Neural progenitor cell (in vitro differentiated cells): ENCODE results near the gene CLEC9A. TPM values are rescaled to one million over a fixed set of nuclear protein-coding genes. Genes with fewer than 3 reads are reported as not detected.

Experiments used
- DNase-seq: peaks from one replicate; pipeline ENCODE4 v3.0.0-alpha.2; 2016; ENCODE audit warnings: low spot score
- H2AFZ ChIP-seq: fragments of 200-600 bp; sonication (generic); replicated peaks from 2 replicates; pipeline ENCODE4 v1.6.1; 2016; ENCODE audit warnings: antibody characterized with exemption
- H3F3A ChIP-seq: fragments of 200-600 bp; sonication (generic); 2 replicates; pipeline ENCODE4 v1.6.1; 2016; ENCODE audit warnings: antibody characterized with exemption, low read depth
- H3K27ac ChIP-seq: fragments of 200-600 bp; sonication (generic); 2 replicates; pipeline ENCODE4 v1.5.1; 2016; ENCODE audit warnings: mild to moderate bottlenecking
- H3K27me3 ChIP-seq: fragments of 200-600 bp; sonication (generic); 2 replicates; pipeline ENCODE4 v1.6.1; 2016; ENCODE audit warnings: mild to moderate bottlenecking, moderate library complexity
- H3K36me3 ChIP-seq: fragments of 200-600 bp; sonication (generic); 2 replicates; pipeline ENCODE4 v1.5.1; 2016
- H3K4me1 ChIP-seq: fragments of 200-600 bp; sonication (generic); 2 replicates; pipeline ENCODE4 v1.6.1; 2016; ENCODE audit warnings: mixed run types
- H3K4me2 ChIP-seq: fragments of 200-600 bp; sonication (generic); 2 replicates; pipeline ENCODE4 v1.6.1; 2016
- H3K4me3 ChIP-seq: fragments of 200-600 bp; sonication (generic); 2 replicates; pipeline ENCODE4 v1.5.1; 2016
- H3K79me2 ChIP-seq: fragments of 200-600 bp; sonication (generic); 2 replicates; pipeline ENCODE4 v1.6.1; 2016; ENCODE audit warnings: low read depth
- H3K9ac ChIP-seq: fragments of 200-600 bp; sonication (generic); 2 replicates; pipeline ENCODE4 v1.6.1; 2016
- H3K9me3 ChIP-seq: fragments of 200-600 bp; sonication (generic); 2 replicates; pipeline ENCODE4 v1.5.1; 2016; ENCODE audit warnings: low read depth
- H4K20me1 ChIP-seq: fragments of 200-600 bp; sonication (generic); 2 replicates; pipeline ENCODE4 v1.6.1; 2016; ENCODE audit warnings: low read depth
- H3K27ac Mint-ChIP-seq: 3 replicates; pipeline ENCODE4 v1.8.0; 2021; ENCODE audit warnings: mixed read lengths
- H3K27me3 Mint-ChIP-seq: 2 replicates; pipeline ENCODE4 v1.8.0; 2022; ENCODE audit warnings: low read depth, mild to moderate bottlenecking, inconsistent platforms, moderate library complexity, mixed read lengths; ENCODE audit not compliant: insufficient read depth
- H3K36me3 Mint-ChIP-seq: 3 replicates; pipeline ENCODE4 v1.8.0; 2021; ENCODE audit warnings: mixed read lengths
- H3K4me1 Mint-ChIP-seq: 3 replicates; pipeline ENCODE4 v1.8.0; 2021; ENCODE audit warnings: mixed read lengths
- H3K4me3 Mint-ChIP-seq: 3 replicates; pipeline ENCODE4 v1.8.0; 2021; ENCODE audit warnings: mild to moderate bottlenecking, moderate library complexity, mixed read lengths
- H3K9me3 Mint-ChIP-seq: 3 replicates; pipeline ENCODE4 v1.8.0; 2020; ENCODE audit warnings: mixed read lengths
- CTCF ChIP-seq: fragments of 200-600 bp; sonication (generic); IDR thresholded peaks from 2 replicates; pipeline ENCODE4 v1.5.1; 2017; ENCODE audit warnings: antibody characterized with exemption, mild to moderate bottlenecking
- EZH2 ChIP-seq: fragments of 200-600 bp; sonication (generic); IDR thresholded peaks from 2 replicates; pipeline ENCODE4 v1.6.1; 2017; ENCODE audit warnings: antibody characterized with exemption, mild to moderate bottlenecking, moderate library complexity
- EZH2phosphoT487 ChIP-seq: fragments of 200-600 bp; sonication (generic); IDR thresholded peaks from 2 replicates; pipeline ENCODE4 v1.6.1; 2017; ENCODE audit warnings: antibody characterized with exemption
- total RNA-seq: library from RNA; depleted of rRNA; stranded (reverse); fragments of >200 nt; gene quantifications from 2 replicates; pipeline ENCODE4 v1.2.3, GENCODE V29; 2015; ENCODE audit warnings: low replicate concordance

The CLEC9A gene
- total RNA-seq, 1 donor from 2014 or later: not detected

- Histone ChIP-seq H3K36me3 (no peaks in the 10 kb centered on the region), H3K9me3 (no peaks in the 10 kb centered on the region), H3K27ac (no peak overlapping the region), H2AFZ (no peak overlapping the region), H3K79me2 (no peaks in the 10 kb centered on the region), H4K20me1 (no peaks in the 10 kb centered on the region), H3K9ac (no peak overlapping the region), H3K4me3 (no peak overlapping the region), H3K4me1 (peaks cover 9% of the 10 kb centered on the region), H3K27me3 (no peaks in the 10 kb centered on the region), H3K4me2 (no peak overlapping the region), H3F3A (peaks cover 7% of the 10 kb centered on the region)
- TF ChIP-seq EZH2phosphoT487: no peak
- no peak for TF ChIP-seq CTCF
- no peak for TF ChIP-seq EZH2
- no peaks in the 10 kb centered on the region for H3K36me3 Mint-ChIP-seq
- peaks cover 20% of the 10 kb centered on the region for H3K4me1 Mint-ChIP-seq
- peaks cover 3% of the 10 kb centered on the region for H3K27me3 Mint-ChIP-seq
- no peaks in the 10 kb centered on the region for H3K9me3 Mint-ChIP-seq
- no peak for DNase-seq
- H3K27ac Mint-ChIP-seq: no peak overlapping the region
- H3K4me3 Mint-ChIP-seq: no peak overlapping the region
These were observed 64.3 kb downstream of the CLEC9A start for GRCh38 chr12:10094646-10095395.

GRCh38 chr12:10095971-10096370 is 65.5 kb downstream of the CLEC9A start:
- H4K20me1 ChIP-seq: no peaks in the 10 kb centered on the region
- no peak overlapping the region for H2AFZ ChIP-seq
- H3K9me3 ChIP-seq: no peaks in the 10 kb centered on the region
- H3F3A ChIP-seq: peaks cover 7% of the 10 kb centered on the region
- H3K4me1 Mint-ChIP-seq: peaks cover 14% of the 10 kb centered on the region
- H3K27ac ChIP-seq: no peak overlapping the region
- H3K27me3 Mint-ChIP-seq: peaks cover under 1% of the 10 kb centered on the region
- H3K4me1 ChIP-seq: peaks cover 8% of the 10 kb centered on the region
- no peak overlapping the region for H3K27ac Mint-ChIP-seq
- H3K36me3 Mint-ChIP-seq: no peaks in the 10 kb centered on the region
- H3K27me3 ChIP-seq: no peaks in the 10 kb centered on the region
- no peak for TF ChIP-seq CTCF
- TF ChIP-seq EZH2phosphoT487: no peak
- no peak for TF ChIP-seq EZH2
- H3K79me2 ChIP-seq: no peaks in the 10 kb centered on the region
- H3K4me3 Mint-ChIP-seq: no peak overlapping the region
- H3K4me3 ChIP-seq: no peak overlapping the region
- H3K9ac ChIP-seq: no peak overlapping the region
- no peaks in the 10 kb centered on the region for H3K9me3 Mint-ChIP-seq
- H3K4me2 ChIP-seq: no peak overlapping the region
- DNase-seq: no peak
- no peaks in the 10 kb centered on the region for H3K36me3 ChIP-seq

- H3K27ac Mint-ChIP-seq: no peak overlapping the region
These were observed 67.0 kb downstream of the CLEC9A start for GRCh38 chr12:10097521-10097920.

More at GRCh38 chr12:10097521-10097920, 67.0 kb downstream of the CLEC9A start:
- Histone ChIP-seq H4K20me1 (no peaks in the 10 kb centered on the region), H3K4me3 (no peak overlapping the region), H3K27ac (no peak overlapping the region), H3K9me3 (no peaks in the 10 kb centered on the region), H3K36me3 (no peaks in the 10 kb centered on the region), H3K9ac (no peak overlapping the region), H3K27me3 (no peaks in the 10 kb centered on the region), H3F3A (peaks cover 7% of the 10 kb centered on the region), H2AFZ (peak overlapping the region; percentile 45), H3K79me2 (no peaks in the 10 kb centered on the region), H3K4me1 (peaks cover 8% of the 10 kb centered on the region), H3K4me2 (no peak overlapping the region)
- DNase-seq: no peak
- Mint-ChIP-seq H3K9me3 (no peaks in the 10 kb centered on the region), H3K4me3 (no peak overlapping the region), H3K36me3 (no peaks in the 10 kb centered on the region), H3K4me1 (peaks cover 14% of the 10 kb centered on the region), H3K27me3 (no peaks in the 10 kb centered on the region)
- TF ChIP-seq CTCF: no peak
- TF ChIP-seq EZH2phosphoT487: no peak
- TF ChIP-seq EZH2: no peak
